PFSK-1 (cell line): ENCODE data around the gene DHCR7.

Experiments
- FOXP2 ChIP-seq: optimal IDR thresholded peaks from 2 replicates; pipeline ENCODE3; 2011; ENCODE audit warnings: borderline replicate concordance, control low read depth, inconsistent platforms; ENCODE audit not compliant: insufficient read depth; ENCODE audit errors: extremely low read length, extremely low read depth
- POLR2AphosphoS5 ChIP-seq: IDR thresholded peaks from 2 replicates; pipeline ENCODE4 v1.6.1; 2012; ENCODE audit warnings: low read depth, mild to moderate bottlenecking, control low read depth, low read length, moderate library complexity
- SIN3A ChIP-seq: IDR thresholded peaks from 2 replicates; pipeline ENCODE4 v1.6.1; 2012; ENCODE audit warnings: mild to moderate bottlenecking, low read length, moderate library complexity, borderline replicate concordance; ENCODE audit not compliant: insufficient read depth
- TAF1 ChIP-seq: IDR thresholded peaks from 2 replicates; pipeline ENCODE4 v1.6.1; 2012; ENCODE audit warnings: low read length, control low read depth, borderline replicate concordance; ENCODE audit not compliant: insufficient read depth
- TF ChIP-seq, protein P1 (sequence below), 2 experiments: IDR thresholded peaks; 2 replicates each; pipeline versions ENCODE4 v1.6.1 to v1.8.0; 2011 to 2012; ENCODE audit warnings: low read depth in 2 of 2, low read length in 2 of 2, control low read depth in 1 of 2, inconsistent platforms in 1 of 2, mild to moderate bottlenecking in 1 of 2, moderate library complexity in 1 of 2; ENCODE audit not compliant: insufficient read depth in 1 of 2

DHCR7 gene

DNA sequence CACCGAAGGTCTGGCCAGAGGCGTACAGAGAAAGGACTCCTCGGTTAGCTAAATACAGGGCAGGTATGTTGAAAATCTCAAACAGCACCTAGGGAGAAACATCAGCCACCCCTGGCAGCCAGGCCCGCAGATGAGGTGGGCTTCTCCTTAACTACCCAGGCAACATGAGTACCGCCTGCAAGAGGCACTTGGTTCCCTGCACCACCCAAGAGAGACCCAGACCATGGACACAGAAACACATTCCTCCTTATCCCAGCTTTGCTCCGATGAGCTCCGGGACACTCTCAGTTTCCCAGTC, 53.0 kb downstream of the DHCR7 start:
- TF ChIP-seq, protein P1, sequence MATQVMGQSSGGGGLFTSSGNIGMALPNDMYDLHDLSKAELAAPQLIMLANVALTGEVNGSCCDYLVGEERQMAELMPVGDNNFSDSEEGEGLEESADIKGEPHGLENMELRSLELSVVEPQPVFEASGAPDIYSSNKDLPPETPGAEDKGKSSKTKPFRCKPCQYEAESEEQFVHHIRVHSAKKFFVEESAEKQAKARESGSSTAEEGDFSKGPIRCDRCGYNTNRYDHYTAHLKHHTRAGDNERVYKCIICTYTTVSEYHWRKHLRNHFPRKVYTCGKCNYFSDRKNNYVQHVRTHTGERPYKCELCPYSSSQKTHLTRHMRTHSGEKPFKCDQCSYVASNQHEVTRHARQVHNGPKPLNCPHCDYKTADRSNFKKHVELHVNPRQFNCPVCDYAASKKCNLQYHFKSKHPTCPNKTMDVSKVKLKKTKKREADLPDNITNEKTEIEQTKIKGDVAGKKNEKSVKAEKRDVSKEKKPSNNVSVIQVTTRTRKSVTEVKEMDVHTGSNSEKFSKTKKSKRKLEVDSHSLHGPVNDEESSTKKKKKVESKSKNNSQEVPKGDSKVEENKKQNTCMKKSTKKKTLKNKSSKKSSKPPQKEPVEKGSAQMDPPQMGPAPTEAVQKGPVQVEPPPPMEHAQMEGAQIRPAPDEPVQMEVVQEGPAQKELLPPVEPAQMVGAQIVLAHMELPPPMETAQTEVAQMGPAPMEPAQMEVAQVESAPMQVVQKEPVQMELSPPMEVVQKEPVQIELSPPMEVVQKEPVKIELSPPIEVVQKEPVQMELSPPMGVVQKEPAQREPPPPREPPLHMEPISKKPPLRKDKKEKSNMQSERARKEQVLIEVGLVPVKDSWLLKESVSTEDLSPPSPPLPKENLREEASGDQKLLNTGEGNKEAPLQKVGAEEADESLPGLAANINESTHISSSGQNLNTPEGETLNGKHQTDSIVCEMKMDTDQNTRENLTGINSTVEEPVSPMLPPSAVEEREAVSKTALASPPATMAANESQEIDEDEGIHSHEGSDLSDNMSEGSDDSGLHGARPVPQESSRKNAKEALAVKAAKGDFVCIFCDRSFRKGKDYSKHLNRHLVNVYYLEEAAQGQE (IDR thresholded peaks at IDR 0.05; ENCODE audit: insufficient read depth in 1 of 2, low read depth in 2 of 2, low read length in 2 of 2): no peak
- no peak for TF ChIP-seq TAF1
- TF ChIP-seq SIN3A: no peak
- TF ChIP-seq POLR2AphosphoS5: no peak
- TF ChIP-seq FOXP2: no peak

GRCh38 chr11:71393283-71393682, 54.9 kb downstream of the DHCR7 start:
- TF ChIP-seq POLR2AphosphoS5: no peak
- TF ChIP-seq, protein P1 (IDR thresholded peaks at IDR 0.05; ENCODE audit: insufficient read depth in 1 of 2, low read depth in 2 of 2, low read length in 2 of 2): no peak

GRCh38 chr11:71391796-71392195, 56.4 kb downstream of the DHCR7 start:
- TF ChIP-seq, protein P1 (IDR thresholded peaks at IDR 0.05; ENCODE audit: insufficient read depth in 1 of 2, low read depth in 2 of 2, low read length in 2 of 2): no peak

GRCh38 chr11:71391352-71391751, 56.8 kb downstream of the DHCR7 start:
- TF ChIP-seq POLR2AphosphoS5: no peak
- TF ChIP-seq SIN3A: no peak
- TF ChIP-seq TAF1: no peak
- no peak for TF ChIP-seq FOXP2
- TF ChIP-seq, protein P1 (IDR thresholded peaks at IDR 0.05; ENCODE audit: insufficient read depth in 1 of 2, low read depth in 2 of 2, low read length in 2 of 2): no peak

GRCh38 chr11:71388637-71389235, 59.5 kb downstream of the DHCR7 start:
- TF ChIP-seq SIN3A: no peak
- TF ChIP-seq, protein P1 (IDR thresholded peaks at IDR 0.05; ENCODE audit: insufficient read depth in 1 of 2, low read depth in 2 of 2, low read length in 2 of 2): no peak
- no peak for TF ChIP-seq POLR2AphosphoS5
- TF ChIP-seq TAF1: no peak
- TF ChIP-seq FOXP2: no peak
